NCI-H2171 (cell line): ENCODE measurements around the gene LRRC38.
"Not testable (repeated sequence)": the region's sequence is repeated elsewhere in the genome, so short reads cannot be mapped to it uniquely, and the experiment has no call there.

Experiments used
- DNase-seq: peaks from one replicate; lab custom pipeline; 2025; lab: John Stamatoyannopoulos, UW

LRRC38 gene

GRCh38 chr1:13462682-13463081, 51.1 kb downstream of the LRRC38 start:
- DNase-seq, result no peak

GRCh38 chr1:13461977-13462376, 51.8 kb downstream of the LRRC38 start:
- DNase-seq, result no peak

DNA sequence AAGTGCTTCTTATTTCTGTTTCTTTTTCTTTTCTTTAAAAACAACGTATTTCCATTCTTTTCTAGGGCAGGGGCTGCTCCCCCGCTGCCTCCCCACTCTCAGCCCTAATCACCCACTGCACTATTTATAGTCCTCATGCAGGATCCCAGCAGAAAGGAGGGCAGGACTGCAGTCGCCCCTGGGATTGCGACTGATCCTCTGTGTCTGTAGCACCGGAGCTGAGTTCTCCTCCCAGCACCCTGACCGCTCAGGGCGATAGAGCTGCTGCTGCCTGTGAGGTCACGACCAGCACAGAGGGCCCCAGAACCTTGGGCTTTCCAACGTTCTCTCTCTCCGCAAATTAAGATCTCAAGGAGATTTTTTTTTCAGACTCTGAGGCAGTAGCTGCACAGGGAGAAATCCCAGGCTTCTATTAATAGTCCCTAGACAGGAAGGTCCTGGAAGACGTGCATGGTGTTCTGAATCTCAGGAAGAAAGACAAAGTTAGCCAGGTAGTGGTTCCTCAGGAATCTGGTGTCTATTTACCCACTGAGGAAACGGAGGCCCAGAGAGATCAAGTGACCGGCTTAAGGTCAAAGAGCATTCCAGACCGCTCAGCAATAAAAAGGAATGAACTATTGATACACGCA, 56.8 kb downstream of the LRRC38 start:
- no peak for DNase-seq

DNA sequence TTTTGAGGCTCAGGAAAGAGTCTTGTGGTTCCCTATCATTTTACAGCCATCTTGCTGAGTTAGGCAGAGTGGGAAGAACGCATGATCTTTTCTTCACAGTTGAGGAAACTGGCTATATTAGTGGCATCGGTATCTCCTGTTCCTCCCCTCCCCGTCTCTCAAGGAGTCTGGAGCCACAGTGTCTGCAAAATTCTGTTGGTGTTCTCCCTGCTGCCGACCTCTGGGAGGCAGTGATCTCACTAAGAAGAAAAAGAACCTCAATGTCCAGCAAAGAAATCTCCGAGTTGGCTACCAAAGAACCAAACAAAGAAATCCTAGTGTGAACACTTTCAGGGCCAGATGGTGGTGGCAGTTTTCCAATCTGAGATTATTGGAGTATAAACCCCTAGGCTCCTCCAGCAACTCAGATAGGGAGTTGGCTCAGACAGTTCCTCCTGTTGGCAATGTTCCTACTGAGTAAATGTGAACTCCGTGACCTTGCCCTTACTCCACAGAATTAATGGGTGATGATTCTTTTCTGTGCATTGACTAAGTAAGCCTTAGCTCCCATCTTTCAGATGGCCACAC, 62.3 kb downstream of the LRRC38 start:
- DNase-seq, result peak; percentile 53

DNA sequence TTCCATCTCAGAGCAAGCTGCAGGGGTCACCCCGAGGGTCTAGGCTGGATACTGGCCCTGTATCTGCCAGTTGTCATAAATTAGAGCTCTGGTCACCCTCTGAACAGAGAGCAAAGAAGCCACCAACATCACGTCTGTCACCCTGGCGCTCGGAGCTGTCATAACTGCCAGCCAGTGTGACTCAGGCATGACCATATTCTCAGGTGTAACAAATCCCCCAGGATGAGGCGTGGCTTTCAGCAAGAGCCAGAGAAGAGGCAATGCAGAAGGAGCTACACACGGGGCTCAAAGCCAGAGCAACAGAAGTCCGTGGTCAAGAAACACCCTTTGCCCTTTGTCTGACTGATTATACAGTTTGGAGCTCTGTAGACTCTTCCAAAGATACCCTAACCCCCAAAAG, 63.6 kb downstream of the LRRC38 start:
- peak; percentile 58 for DNase-seq

- no peak for DNase-seq
These were observed 70.3 kb downstream of the LRRC38 start for GRCh38 chr1:13443335-13443979.

DNA sequence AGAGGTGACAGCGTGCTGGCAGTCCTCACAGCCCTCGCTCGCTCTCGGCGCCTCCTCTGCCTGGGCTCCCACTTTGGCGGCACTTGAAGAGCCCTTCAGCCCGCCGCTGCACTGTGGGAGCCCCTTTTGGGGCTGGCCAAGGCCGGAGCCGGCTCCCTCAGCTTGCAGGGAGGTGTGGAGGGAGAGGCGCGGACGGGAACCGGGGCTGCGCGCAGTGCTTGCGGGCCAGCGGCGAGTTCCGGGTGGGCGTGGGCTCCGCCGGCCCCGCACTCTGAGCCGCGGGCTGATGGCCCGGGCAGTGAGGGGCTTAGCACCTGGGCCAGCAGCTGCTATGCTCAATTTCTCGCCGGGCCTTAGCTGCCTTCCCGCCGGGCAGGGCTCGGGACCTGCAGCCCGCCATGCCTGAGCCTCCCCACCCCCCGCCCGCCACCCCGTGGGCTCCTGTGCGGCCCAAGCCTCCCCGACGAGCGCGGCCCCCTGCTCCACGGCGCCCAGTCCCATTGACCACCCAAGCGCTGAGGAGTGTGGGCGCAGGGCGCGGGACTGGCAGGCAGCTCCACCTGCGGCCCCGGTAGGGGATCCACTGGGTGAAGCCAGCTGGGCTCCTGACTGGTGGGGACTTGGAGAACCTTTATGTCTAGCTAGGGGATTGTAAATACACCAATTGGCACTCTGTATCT, 74.6 kb downstream of the LRRC38 start:
- DNase-seq, result not testable (repeated sequence)

DNA sequence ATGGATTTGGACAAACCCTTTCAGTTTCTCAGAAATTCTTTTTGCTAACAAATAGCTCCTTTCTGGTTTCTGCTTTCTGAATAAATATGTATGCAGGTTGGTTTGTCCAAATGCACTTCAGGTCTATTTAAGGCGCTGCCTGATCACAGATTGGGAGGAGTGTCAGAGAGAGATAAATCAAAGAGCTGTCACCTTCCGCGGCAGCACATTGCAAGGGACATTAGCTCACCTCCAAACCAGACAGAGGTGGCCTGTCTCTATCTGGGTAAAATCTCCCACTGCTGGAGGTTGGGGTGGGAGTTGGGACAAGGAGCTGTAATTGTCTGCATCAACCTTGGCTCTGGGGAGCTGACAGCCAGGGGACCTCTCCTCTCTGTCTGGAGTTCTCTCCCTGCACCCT, 78.3 kb downstream of the LRRC38 start:
- peak; percentile 33 for DNase-seq

DNA sequence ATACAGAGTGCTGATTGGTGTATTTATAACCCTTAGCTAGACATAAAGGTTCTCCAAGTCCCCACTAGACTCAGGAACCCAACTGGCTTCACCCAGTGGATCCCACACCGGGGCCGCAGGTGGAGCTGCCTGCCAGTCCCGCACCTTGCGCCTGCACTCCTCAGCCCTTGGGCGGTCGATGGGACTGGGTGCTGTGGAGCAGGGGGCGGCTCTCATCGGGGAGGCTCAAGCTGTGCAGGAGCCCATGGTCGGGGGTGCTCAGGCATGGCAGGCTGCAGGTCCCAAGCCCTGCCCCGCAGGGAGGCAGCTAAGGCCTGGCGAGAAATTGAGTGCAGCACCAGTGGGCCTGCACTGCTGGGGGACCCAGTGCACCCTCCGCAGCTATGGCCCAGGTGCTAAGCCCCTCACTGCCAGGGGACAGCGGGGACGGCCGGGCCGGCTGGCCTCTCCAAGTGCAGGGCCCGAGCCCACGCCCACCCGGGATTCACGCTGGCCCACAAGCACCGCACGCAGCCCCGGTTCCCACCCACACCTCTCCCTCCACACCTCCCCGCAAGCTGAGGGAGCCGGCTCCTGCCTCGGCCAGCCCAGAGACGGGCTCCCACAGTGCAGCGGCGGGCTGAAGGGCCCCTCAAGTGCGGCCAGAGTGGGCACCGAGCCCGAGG, 80.0 kb downstream of the LRRC38 start:
- not testable (repeated sequence) for DNase-seq

- no peak for DNase-seq
These were observed 81.6 kb downstream of the LRRC38 start for GRCh38 chr1:13432251-13432650.

DNA sequence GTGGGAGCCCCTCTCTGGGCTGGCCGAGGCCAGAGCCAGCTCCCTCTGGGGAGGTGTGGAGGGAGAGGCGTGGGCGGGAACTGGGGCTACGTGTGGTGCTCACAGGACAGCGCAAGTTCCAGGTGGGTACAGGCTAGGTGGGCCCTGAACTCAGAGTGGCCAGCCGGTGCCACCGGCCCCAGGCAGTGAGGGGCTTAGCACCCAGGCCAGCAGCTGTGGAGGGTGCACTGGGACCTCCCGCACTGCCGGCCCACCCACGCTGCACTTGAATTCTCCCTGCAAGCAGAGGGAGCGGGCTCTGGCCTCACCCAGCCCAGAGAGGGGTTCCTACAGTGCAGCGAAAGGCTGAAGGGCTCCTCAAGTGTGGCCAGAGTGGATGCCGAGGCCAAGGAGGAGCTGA, 83.3 kb downstream of the LRRC38 start:
- DNase-seq, result no peak
